ENCODE results near the gene CLCN7. TPM values are rescaled to one million over a fixed set of nuclear protein-coding genes. Genes with fewer than 3 reads are reported as not detected.
"Not testable (repeated sequence)": the region's sequence is repeated elsewhere in the genome, so short reads cannot be mapped to it uniquely, and the experiment has no call there.

Gene CLCN7
- total RNA-seq, 1 donor from 2014 or later = 99.1 TPM

GRCh38 chr16:1486551-1487390, 11.9 kb upstream of the CLCN7 start:
- Mint-ChIP-seq H3K4me1 (ENCODE audit: unreplicated experiment) (peaks cover 4% of the 10 kb centered on the region), H3K9me3 (ENCODE audit: unreplicated experiment) (no peaks in the 10 kb centered on the region), H3K36me3 (ENCODE audit: low read depth, unreplicated experiment) (no peaks in the 10 kb centered on the region), H3K27ac (ENCODE audit: unreplicated experiment) (no peak overlapping the region), H3K27me3 (ENCODE audit: unreplicated experiment) (peaks cover 9% of the 10 kb centered on the region), H3K4me3 (ENCODE audit: unreplicated experiment) (no peak overlapping the region)
- DNase-seq (ENCODE audit: low spot score) = no peak
- TF ChIP-seq, protein P1, sequence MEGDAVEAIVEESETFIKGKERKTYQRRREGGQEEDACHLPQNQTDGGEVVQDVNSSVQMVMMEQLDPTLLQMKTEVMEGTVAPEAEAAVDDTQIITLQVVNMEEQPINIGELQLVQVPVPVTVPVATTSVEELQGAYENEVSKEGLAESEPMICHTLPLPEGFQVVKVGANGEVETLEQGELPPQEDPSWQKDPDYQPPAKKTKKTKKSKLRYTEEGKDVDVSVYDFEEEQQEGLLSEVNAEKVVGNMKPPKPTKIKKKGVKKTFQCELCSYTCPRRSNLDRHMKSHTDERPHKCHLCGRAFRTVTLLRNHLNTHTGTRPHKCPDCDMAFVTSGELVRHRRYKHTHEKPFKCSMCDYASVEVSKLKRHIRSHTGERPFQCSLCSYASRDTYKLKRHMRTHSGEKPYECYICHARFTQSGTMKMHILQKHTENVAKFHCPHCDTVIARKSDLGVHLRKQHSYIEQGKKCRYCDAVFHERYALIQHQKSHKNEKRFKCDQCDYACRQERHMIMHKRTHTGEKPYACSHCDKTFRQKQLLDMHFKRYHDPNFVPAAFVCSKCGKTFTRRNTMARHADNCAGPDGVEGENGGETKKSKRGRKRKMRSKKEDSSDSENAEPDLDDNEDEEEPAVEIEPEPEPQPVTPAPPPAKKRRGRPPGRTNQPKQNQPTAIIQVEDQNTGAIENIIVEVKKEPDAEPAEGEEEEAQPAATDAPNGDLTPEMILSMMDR (IDR thresholded peaks at IDR 0.05; ENCODE audit: unreplicated experiment) = no peak

- TF ChIP-seq, protein P1 (IDR thresholded peaks at IDR 0.05; ENCODE audit: unreplicated experiment) = no peak
- Mint-ChIP-seq H3K9me3 (ENCODE audit: unreplicated experiment) (no peaks in the 10 kb centered on the region), H3K4me1 (ENCODE audit: unreplicated experiment) (peaks cover 4% of the 10 kb centered on the region), H3K4me3 (ENCODE audit: unreplicated experiment) (no peak overlapping the region), H3K36me3 (ENCODE audit: low read depth, unreplicated experiment) (no peaks in the 10 kb centered on the region), H3K27ac (ENCODE audit: unreplicated experiment) (no peak overlapping the region), H3K27me3 (ENCODE audit: unreplicated experiment) (peaks cover 7% of the 10 kb centered on the region)
- DNase-seq (ENCODE audit: low spot score) = no peak
These were observed 11.1 kb upstream of the CLCN7 start for GRCh38 chr16:1485847-1486496.

DNA sequence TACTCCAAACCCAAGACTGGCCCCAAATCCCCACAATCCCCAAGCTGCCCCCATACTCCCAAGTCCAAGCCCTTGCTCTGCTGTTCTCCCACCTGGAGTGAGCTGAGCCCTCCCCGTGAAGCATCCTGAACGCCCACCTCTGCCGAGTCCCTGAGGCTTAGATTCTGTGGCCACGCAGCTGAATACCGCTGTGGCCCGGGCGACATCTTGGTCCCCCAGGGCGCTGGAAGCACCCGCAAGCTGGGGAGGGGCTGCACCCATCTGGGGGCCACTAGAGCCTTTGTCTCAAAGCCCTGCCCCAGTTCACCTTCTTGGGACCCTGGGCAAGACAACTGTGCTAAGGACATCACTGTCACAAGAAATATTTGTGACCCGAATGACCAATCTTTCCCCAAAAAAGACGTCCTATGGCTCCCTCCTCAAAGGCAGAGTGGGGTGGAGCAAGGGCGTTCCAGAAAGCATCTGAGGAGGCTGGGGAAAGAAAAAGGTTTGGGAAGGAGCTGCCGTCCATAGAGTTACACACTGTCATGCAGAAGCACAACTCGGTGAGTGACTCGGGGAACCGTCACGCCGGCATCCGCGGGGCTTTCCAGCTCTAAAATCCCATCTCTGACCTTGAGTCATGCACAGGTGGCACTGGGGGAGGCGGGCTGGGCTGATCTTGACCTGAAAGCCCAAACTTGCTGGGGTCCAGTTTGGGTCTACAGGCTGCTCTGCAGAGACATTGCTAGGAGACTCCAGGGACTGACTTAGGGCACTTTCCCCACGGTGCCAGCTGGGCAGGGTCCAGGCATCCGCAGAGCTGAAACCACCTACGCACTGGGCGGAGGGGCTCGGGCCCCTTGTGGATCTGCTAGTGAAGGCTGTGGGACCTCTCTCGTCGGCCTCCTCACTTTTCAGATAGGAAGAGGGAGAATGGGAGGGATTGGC, 7.3 kb upstream of the CLCN7 start:
- Mint-ChIP-seq H3K27me3 (ENCODE audit: unreplicated experiment) (peaks cover 12% of the 10 kb centered on the region), H3K4me3 (ENCODE audit: unreplicated experiment) (no peak overlapping the region), H3K9me3 (ENCODE audit: unreplicated experiment) (no peaks in the 10 kb centered on the region), H3K4me1 (ENCODE audit: unreplicated experiment) (no peaks in the 10 kb centered on the region), H3K36me3 (ENCODE audit: low read depth, unreplicated experiment) (peaks cover 3% of the 10 kb centered on the region), H3K27ac (ENCODE audit: unreplicated experiment) (no peak overlapping the region)
- DNase-seq (ENCODE audit: low spot score) = no peak
- TF ChIP-seq, protein P1 (IDR thresholded peaks at IDR 0.05; ENCODE audit: unreplicated experiment) = no peak

- not testable (repeated sequence) for H3K4me3 Mint-ChIP-seq (ENCODE audit: unreplicated experiment); DNase-seq (ENCODE audit: low spot score); H3K36me3 Mint-ChIP-seq (ENCODE audit: low read depth, unreplicated experiment); H3K9me3 Mint-ChIP-seq (ENCODE audit: unreplicated experiment); H3K27ac Mint-ChIP-seq (ENCODE audit: unreplicated experiment)
- Mint-ChIP-seq H3K27me3 (ENCODE audit: unreplicated experiment) (peaks cover 15% of the 10 kb centered on the region), H3K4me1 (ENCODE audit: unreplicated experiment) (peaks cover 11% of the 10 kb centered on the region)
These were observed 4.1 kb upstream of the CLCN7 start for GRCh38 chr16:1478937-1479336.

DNA sequence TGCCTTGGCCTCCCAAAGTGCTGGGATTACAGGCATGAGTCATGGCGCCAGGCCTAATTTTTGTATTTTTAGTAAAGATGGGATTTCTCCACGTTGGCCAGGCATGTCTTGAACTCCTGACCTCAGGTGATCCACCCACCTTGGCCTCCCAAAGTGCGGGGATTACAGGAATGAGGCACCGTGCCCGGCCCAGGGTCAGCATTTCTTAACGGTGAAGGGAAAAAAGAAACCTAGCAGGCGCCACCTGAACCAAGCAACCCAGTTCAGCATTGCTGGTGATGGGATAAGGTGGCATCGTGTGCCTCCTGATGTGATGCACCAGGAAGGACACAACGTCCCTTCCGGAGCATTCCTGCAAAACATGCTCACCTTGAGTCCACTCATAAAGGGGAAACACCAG, 2.2 kb upstream of the CLCN7 start:
- Mint-ChIP-seq H3K27ac (ENCODE audit: unreplicated experiment) (no peak overlapping the region), H3K4me1 (ENCODE audit: unreplicated experiment) (peaks cover 16% of the 10 kb centered on the region), H3K9me3 (ENCODE audit: unreplicated experiment) (no peaks in the 10 kb centered on the region), H3K4me3 (ENCODE audit: unreplicated experiment) (no peak overlapping the region), H3K27me3 (ENCODE audit: unreplicated experiment) (peaks cover 15% of the 10 kb centered on the region), H3K36me3 (ENCODE audit: low read depth, unreplicated experiment) (peaks cover 3% of the 10 kb centered on the region)
- DNase-seq (ENCODE audit: low spot score) = no peak
- TF ChIP-seq, protein P1 (IDR thresholded peaks at IDR 0.05; ENCODE audit: unreplicated experiment) = no peak

All from endothelial cell (in vitro differentiated cells).